GM20431 (cell line): ENCODE data around the gene SNTG2.
"Not testable (repeated sequence)": the region's sequence is repeated elsewhere in the genome, so short reads cannot be mapped to it uniquely, and the experiment has no call there.

ENCODE experiments used
- in situ Hi-C: fragments of 300-500 bp; cut with MseI, MboI; formaldehyde crosslinking; loops from one replicate; pipeline ENCODE4 v1.15.0; 2020; ENCODE audit warnings: low sequenced_read_pairs; ENCODE audit not compliant: unreplicated experiment

Gene SNTG2

DNA sequence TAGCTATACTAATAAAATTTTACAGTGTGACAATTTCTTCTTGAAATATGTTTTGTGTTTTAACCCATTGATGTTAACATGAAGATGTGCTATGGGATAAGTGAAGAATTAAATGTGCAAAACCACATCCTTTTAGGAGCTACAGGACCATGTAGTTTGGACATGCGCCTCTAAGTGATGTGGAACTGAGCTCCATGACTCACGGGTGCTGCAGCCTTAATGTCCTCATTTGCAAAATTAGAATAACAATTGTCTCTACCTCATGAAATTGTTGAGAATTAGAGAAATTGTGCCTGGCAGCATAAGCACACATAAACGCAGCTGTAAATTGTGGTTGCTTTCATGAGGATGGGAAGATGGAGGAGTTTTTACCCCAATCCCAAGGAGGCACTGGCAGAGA lies 431.0 kb downstream of the SNTG2 start:
- in situ Hi-C loops: no loop called here

- in situ Hi-C loops: not testable (repeated sequence)
Measured at GRCh38 chr2:1387954-1388725, 437.5 kb downstream of the SNTG2 start.

DNA sequence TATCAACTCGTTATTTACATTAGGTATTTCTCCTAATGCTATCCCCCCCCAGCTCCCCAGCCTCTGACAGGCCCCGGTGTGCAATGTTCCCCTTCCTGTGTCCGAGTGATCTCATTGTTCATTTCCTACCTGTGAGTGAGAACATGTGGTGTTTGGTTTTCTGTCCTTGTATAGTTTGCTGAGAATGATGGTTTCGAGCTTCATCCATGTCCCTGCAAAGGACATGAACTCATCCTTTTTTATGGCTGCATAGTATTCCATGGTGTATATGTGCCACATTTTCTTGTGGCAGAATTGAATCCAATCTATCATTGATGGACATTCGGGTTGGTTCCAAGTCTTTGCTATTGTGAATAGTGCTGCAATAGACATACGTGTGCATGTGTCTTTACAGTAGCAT lies 439.5 kb downstream of the SNTG2 start:
- in situ Hi-C loops: not testable (repeated sequence)

GRCh38 chr2:1393321-1393720 lies 442.7 kb downstream of the SNTG2 start:
- in situ Hi-C loops: no loop called here

DNA sequence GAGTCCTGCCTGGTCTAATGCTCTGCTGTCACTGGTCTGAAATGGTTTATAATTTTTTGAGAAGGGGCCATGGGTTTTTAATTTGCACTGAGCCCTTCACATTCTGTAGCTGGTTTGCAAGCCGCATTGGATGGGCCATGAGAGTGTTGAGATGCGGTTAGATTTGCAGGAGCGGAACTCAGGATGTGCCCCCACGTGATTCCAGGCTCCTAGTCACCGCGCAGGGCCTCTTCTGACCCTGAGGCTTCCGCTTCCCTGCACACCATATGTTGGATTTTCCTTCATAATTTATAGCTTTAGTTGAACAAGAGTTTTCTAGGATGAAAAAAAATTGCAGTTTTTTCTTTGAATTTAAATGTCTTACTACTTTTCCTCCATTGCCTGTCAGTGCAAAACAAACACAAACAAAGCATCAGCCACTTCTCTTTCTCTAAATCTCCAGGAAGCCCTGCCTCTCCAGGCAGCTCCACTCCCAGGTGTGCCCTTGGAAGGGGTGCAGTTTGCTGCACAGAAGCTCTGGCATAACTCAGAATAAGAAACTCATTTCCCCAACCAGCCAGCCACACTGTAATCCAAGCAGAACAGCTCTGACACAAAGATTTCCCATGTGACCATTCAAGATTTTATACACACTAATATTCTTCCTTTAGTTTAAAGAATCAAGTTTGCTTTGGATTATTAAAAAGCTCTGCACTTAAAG lies 444.2 kb downstream of the SNTG2 start:
- in situ Hi-C loops: no loop called here

- in situ Hi-C loops: no loop called here
Measured at GRCh38 chr2:1397350-1397749, 446.7 kb downstream of the SNTG2 start.

GRCh38 chr2:1398191-1398590 lies 447.5 kb downstream of the SNTG2 start:
- in situ Hi-C loops: no loop called here

GRCh38 chr2:1400943-1401735 lies 450.5 kb downstream of the SNTG2 start:
- in situ Hi-C loops: no loop called here

DNA sequence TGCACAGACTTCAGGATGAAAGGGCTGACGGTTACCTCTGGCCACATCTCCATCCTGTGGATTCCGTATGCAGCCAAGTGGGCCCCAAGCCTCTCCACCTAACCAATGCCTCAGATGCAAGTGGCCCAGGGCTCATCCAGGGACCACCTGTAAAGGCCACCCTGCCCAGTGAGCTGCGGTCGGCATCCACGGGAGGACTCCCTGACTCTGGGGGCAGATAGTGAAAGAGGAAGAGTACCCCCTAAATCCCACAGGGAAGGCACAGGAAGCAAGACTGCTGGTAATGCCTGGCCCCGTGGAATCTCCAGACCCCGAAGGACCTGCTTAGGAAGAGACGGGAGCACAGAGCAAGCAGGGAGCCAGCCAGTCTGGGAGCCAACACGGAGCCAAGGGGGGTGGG lies 451.4 kb downstream of the SNTG2 start:
- in situ Hi-C loops: no loop called here

DNA sequence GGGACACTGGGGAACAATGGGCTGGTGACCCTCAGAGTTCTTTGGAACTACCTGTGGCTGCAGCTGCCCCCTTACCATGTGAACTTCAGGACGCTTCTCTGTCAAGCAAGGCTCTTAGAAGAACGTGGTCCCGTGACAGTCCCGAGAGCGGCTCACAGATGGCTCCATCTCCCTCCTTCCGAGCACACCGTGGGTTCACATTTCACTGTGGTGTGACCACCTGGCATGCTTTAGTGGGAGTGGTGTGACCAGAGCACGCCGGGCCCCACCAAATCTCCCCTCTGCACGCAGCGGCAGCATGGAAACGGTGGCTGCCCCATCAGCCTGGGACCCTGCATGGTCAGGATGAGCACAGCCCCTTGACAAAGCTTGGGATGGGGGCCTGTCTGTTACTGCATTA lies 452.9 kb downstream of the SNTG2 start:
- in situ Hi-C loops: no loop called here

GRCh38 chr2:1405124-1405523 lies 454.5 kb downstream of the SNTG2 start:
- in situ Hi-C loops: no loop called here

- in situ Hi-C loops: no loop called here
Measured at GRCh38 chr2:1405967-1406366, 455.3 kb downstream of the SNTG2 start.

DNA sequence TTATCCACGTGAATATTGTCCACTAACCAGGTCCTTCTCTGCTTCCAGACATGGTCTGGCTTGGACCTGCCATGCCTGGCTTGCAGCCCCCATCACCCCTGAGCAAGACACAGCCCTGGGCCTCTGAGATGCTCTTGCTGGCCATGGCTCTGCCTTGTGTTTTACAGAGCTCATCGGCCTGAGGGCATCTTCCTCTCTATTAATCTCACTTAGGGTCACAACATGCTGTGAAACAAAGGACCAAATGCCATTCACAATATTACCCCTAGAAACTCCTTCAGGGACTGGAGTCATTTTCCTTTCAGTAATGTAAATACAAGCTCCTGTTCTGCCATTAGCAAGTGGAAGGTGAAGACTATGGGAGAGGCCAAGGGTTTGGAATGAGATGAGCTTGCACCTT lies 455.8 kb downstream of the SNTG2 start:
- in situ Hi-C loops: no loop called here

- in situ Hi-C loops: no loop called here
Measured at GRCh38 chr2:1407950-1408675, 457.5 kb downstream of the SNTG2 start.

DNA sequence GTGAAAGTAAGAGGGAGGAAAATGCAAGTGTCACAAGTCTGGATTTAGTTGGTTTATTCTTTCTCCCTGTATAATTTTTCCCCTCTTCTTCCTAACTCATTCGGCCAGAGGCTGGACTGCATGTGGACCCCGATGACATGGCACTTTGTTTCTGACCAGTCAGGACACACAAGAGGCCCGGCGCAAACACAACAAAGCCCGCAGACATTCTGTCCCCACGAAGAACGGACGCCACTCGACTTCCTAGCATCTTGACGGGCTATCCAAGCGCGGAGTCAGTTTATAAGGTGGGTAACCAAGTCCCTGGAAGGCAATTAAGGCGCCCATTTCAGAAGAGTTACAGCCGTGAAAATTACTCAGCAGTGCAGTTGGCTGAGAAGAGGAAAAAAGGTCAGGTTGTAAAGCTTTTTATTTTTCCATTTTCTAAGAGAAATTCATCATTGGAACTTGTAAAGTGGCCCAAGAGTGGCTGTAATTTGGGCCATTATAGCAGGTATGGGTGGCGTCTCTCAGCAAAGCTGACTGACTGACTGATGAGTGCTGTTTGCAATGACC lies 462.6 kb downstream of the SNTG2 start, which contains the start of gene TPO:
Gene TPO (plus strand): TSS at position 308 of the 555 bp plus-strand sequence. CDS start 946 bp downstream, outside the sequence.
- in situ Hi-C loops: no loop called here

GRCh38 chr2:1414121-1414520 lies 463.5 kb downstream of the SNTG2 start:
- in situ Hi-C loops: no loop called here

- in situ Hi-C loops: not testable (repeated sequence)
Measured at GRCh38 chr2:1414901-1415300, 464.3 kb downstream of the SNTG2 start.

DNA sequence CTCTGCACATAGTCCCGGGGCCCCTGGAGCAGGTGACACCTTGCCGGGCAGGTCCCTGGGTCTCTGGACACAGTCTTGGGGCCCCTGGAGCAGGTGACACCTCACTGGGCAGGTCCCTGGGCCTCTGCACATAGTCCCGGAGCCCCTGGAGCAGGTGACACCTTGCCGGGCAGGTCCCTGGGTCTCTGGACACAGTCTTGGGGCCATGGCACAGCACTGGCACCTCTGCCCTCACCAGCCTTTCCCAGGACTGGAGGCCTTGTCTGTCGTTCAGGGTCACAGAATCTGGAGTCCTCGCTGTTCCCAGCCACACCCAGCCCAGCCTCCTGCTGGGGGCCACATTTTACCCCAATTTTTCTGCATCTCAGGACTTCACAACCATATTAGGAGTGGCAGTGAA lies 464.9 kb downstream of the SNTG2 start:
- in situ Hi-C loops: no loop called here
